ENCODE measurements around the gene FHAD1. TPM values are rescaled to one million over a fixed set of nuclear protein-coding genes. Genes with fewer than 3 reads are reported as not detected.
"Not testable (repeated sequence)": the region's sequence is repeated elsewhere in the genome, so short reads cannot be mapped to it uniquely, and the experiment has no call there.

FHAD1 gene
- total and polyA plus RNA-seq, 2 donors (not counting 1 experiment from before 2014, with no cell fraction given), result not detected

DNA sequence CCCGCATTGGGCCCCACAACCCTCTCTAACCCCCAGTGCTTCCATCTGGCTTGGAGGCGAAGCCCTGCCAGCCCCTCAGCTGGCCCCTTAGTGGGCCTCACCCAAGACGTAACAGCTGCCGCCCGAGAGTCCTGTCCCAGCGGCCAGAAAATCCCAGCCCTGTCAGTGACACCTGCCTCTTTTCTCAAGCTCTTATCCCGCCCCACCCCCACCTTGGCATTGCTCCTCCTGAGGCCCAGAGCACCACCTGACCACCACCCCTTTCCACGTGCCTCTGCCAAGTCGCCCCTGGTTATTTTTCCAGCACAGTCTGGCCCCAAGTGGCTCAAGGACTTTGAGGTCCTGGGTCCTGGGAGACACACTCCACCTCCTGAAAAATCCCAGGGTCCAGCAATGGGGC lies 185.3 kb downstream of the FHAD1 start:
- Histone ChIP-seq H3K27me3 (replicated peaks in 1 of 4; ENCODE audit: control extremely low read depth in 1 of 4, control insufficient read depth in 3 of 4, insufficient read depth in 4 of 4, low read length in 3 of 4) (no peaks in the 10 kb centered on the region), H3K9me3 (ENCODE audit: control extremely low read depth in 1 of 3, control insufficient read depth in 2 of 3, insufficient read depth in 1 of 3, low read length in 2 of 3) (no peaks in the 10 kb centered on the region), H3K4me2 (replicated peaks; ENCODE audit: low read depth, low read length, poor library complexity, severe bottlenecking) (no peak overlapping the region), H3K4me1 (ENCODE audit: control insufficient read depth in 2 of 2, insufficient read depth in 2 of 2, low read length in 2 of 2) (no peaks in the 10 kb centered on the region), H3K9ac (ENCODE audit: low read length) (no peak overlapping the region), H3K36me3 (replicated peaks in 1 of 2; ENCODE audit: control extremely low read depth in 1 of 2, control insufficient read depth in 1 of 2, extremely low read depth in 1 of 2, insufficient read depth in 2 of 2, low read length in 1 of 2) (peaks cover 0 to 4% of the 10 kb centered on the region in 2 experiments), H2AFZ (ENCODE audit: insufficient read depth, low read depth, low read length, poor library complexity, severe bottlenecking) (no peak overlapping the region), H4K20me1 (ENCODE audit: control insufficient read depth, insufficient read depth, low read length, poor library complexity, severe bottlenecking) (peaks cover 7% of the 10 kb centered on the region), H3K79me2 (ENCODE audit: control insufficient read depth, insufficient read depth, low read length) (no peaks in the 10 kb centered on the region), H3K4me3 (ENCODE audit: control extremely low read depth in 1 of 5, extremely low read depth in 1 of 5, insufficient read depth in 1 of 5, low read depth in 2 of 5, low read length in 4 of 5) (no peak overlapping the region), H3K27ac (ENCODE audit: low read length in 2 of 2) (no peak overlapping the region)
- ATAC-seq (ENCODE audit: low read depth) (no peak), DNase-seq (no peak)
- intact Hi-C loops (cut with micrococcal nuclease), result loop anchor here (5.0 kb wide), 1 partner anchor 50 kb away; no protein-coding TSS in a partner anchor
- ChIA-PET CTCF (interaction anchor here (0.9 to 9.6 kb wide), 16 partner anchors 12 to 304 kb away, joined by 3 to 292 read pairs (median 5); no protein-coding TSS in a partner anchor), POLR2A (no interaction called here)
- TF ChIP-seq, protein P1, sequence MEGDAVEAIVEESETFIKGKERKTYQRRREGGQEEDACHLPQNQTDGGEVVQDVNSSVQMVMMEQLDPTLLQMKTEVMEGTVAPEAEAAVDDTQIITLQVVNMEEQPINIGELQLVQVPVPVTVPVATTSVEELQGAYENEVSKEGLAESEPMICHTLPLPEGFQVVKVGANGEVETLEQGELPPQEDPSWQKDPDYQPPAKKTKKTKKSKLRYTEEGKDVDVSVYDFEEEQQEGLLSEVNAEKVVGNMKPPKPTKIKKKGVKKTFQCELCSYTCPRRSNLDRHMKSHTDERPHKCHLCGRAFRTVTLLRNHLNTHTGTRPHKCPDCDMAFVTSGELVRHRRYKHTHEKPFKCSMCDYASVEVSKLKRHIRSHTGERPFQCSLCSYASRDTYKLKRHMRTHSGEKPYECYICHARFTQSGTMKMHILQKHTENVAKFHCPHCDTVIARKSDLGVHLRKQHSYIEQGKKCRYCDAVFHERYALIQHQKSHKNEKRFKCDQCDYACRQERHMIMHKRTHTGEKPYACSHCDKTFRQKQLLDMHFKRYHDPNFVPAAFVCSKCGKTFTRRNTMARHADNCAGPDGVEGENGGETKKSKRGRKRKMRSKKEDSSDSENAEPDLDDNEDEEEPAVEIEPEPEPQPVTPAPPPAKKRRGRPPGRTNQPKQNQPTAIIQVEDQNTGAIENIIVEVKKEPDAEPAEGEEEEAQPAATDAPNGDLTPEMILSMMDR (IDR thresholded peaks at IDR 0.05), result no peak
- TF ChIP-seq EZH2 (IDR thresholded peaks at IDR 0.05; ENCODE audit: borderline replicate concordance, insufficient read depth, low read depth, low read length, poor library complexity, severe bottlenecking), result no peak
- no peaks in the 10 kb centered on the region for H3K4me1 Mint-ChIP-seq
- H3K27ac Mint-ChIP-seq, result no peak overlapping the region
- no peaks in the 10 kb centered on the region for H3K27me3 Mint-ChIP-seq
- 94% methylated on average over 8 of the region's 9 CpGs for WGBS (ENCODE audit: insufficient coverage)
- no peaks in the 10 kb centered on the region for H3K9me3 Mint-ChIP-seq (ENCODE audit: insufficient read depth)
- H3K4me3 Mint-ChIP-seq, result no peak overlapping the region

DNA sequence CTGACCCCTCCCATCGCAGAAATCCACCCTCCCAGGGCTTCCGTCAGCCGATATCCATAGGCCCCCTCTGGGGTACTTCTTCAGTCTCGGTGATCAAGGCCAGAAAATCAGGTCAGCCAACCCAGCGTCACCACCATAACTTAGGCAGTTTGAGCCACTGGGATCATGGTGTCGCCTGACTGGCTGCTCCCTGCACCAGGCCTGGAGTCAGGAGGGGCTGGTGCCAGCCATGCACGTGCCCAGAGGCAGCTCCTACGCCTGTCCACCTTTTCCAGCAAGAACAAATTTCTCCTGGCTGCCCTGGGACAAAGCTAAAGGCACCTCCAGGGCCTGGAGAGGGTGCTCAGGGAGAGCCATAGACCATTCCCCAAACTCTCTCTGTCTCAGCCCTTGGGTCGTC lies 186.4 kb downstream of the FHAD1 start:
- ChIA-PET CTCF (interaction anchor here (9.6 kb wide), 1 partner anchor 110 kb away, joined by 292 read pairs; no protein-coding TSS in a partner anchor), POLR2A (no interaction called here)
- Mint-ChIP-seq H3K27ac (no peak overlapping the region), H3K4me1 (no peaks in the 10 kb centered on the region), H3K9me3 (ENCODE audit: insufficient read depth) (no peaks in the 10 kb centered on the region), H3K4me3 (no peak overlapping the region), H3K27me3 (no peaks in the 10 kb centered on the region)
- Histone ChIP-seq H3K4me1 (ENCODE audit: control insufficient read depth in 2 of 2, insufficient read depth in 2 of 2, low read length in 2 of 2) (no peaks in the 10 kb centered on the region), H3K79me2 (ENCODE audit: control insufficient read depth, insufficient read depth, low read length) (no peaks in the 10 kb centered on the region), H3K4me2 (replicated peaks; ENCODE audit: low read depth, low read length, poor library complexity, severe bottlenecking) (no peak overlapping the region), H3K36me3 (replicated peaks in 1 of 2; ENCODE audit: control extremely low read depth in 1 of 2, control insufficient read depth in 1 of 2, extremely low read depth in 1 of 2, insufficient read depth in 2 of 2, low read length in 1 of 2) (peaks cover 0 to 2% of the 10 kb centered on the region in 2 experiments), H4K20me1 (ENCODE audit: control insufficient read depth, insufficient read depth, low read length, poor library complexity, severe bottlenecking) (peaks cover 7% of the 10 kb centered on the region), H3K9me3 (ENCODE audit: control extremely low read depth in 1 of 3, control insufficient read depth in 2 of 3, insufficient read depth in 1 of 3, low read length in 2 of 3) (no peaks in the 10 kb centered on the region), H3K9ac (ENCODE audit: low read length) (no peak overlapping the region), H3K27me3 (replicated peaks in 1 of 4; ENCODE audit: control extremely low read depth in 1 of 4, control insufficient read depth in 3 of 4, insufficient read depth in 4 of 4, low read length in 3 of 4) (no peaks in the 10 kb centered on the region), H3K4me3 (ENCODE audit: control extremely low read depth in 1 of 5, extremely low read depth in 1 of 5, insufficient read depth in 1 of 5, low read depth in 2 of 5, low read length in 4 of 5) (no peak overlapping the region), H3K27ac (ENCODE audit: low read length in 2 of 2) (no peak overlapping the region), H2AFZ (ENCODE audit: insufficient read depth, low read depth, low read length, poor library complexity, severe bottlenecking) (no peak overlapping the region)
- ATAC-seq (ENCODE audit: low read depth) (no peak), DNase-seq (no peak)
- no peak for TF ChIP-seq EZH2 (IDR thresholded peaks at IDR 0.05; ENCODE audit: borderline replicate concordance, insufficient read depth, low read depth, low read length, poor library complexity, severe bottlenecking)
- TF ChIP-seq, protein P1 (IDR thresholded peaks at IDR 0.05), result no peak
- WGBS (ENCODE audit: insufficient coverage), result 98% methylated on average over 8 of the region's 9 CpGs
- intact Hi-C loops (cut with micrococcal nuclease), result loop anchor here (5.0 kb wide), 1 partner anchor 51 kb away; no protein-coding TSS in a partner anchor

DNA sequence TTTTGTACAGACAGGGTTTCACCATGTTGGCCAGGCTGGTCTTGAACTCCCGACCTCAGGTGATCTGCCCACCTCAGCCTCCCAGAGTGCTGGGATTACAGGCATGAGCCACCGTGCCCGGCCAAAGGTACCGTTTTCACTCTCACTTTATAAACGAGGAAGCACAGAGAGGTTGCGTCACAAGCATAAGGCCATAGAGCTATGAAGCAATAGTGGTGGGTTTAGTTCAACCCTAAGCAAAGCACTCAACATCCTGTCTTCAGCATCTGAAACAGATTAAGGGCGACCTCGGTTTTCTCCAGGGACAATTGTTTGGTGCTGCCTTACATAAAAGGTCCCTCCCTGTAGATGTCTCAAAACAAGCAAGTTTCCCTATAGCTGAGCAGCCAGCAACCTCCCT lies 187.7 kb downstream of the FHAD1 start:
- H3K9ac ChIP-seq (ENCODE audit: low read length); H3K4me1 Mint-ChIP-seq; H3K9me3 ChIP-seq (ENCODE audit: control extremely low read depth in 1 of 3, control insufficient read depth in 2 of 3, insufficient read depth in 1 of 3, low read length in 2 of 3); H3K36me3 ChIP-seq (replicated peaks in 1 of 2; ENCODE audit: control extremely low read depth in 1 of 2, control insufficient read depth in 1 of 2, extremely low read depth in 1 of 2, insufficient read depth in 2 of 2, low read length in 1 of 2); H3K27ac ChIP-seq (ENCODE audit: low read length in 2 of 2); H3K9me3 Mint-ChIP-seq (ENCODE audit: insufficient read depth); H3K27ac Mint-ChIP-seq; POLR2A ChIA-PET; H4K20me1 ChIP-seq (ENCODE audit: control insufficient read depth, insufficient read depth, low read length, poor library complexity, severe bottlenecking); H2AFZ ChIP-seq (ENCODE audit: insufficient read depth, low read depth, low read length, poor library complexity, severe bottlenecking); H3K4me3 Mint-ChIP-seq; H3K79me2 ChIP-seq (ENCODE audit: control insufficient read depth, insufficient read depth, low read length); DNase-seq; H3K27me3 ChIP-seq (replicated peaks in 1 of 4; ENCODE audit: control extremely low read depth in 1 of 4, control insufficient read depth in 3 of 4, insufficient read depth in 4 of 4, low read length in 3 of 4); H3K4me1 ChIP-seq (ENCODE audit: control insufficient read depth in 2 of 2, insufficient read depth in 2 of 2, low read length in 2 of 2); H3K4me2 ChIP-seq (replicated peaks; ENCODE audit: low read depth, low read length, poor library complexity, severe bottlenecking); H3K4me3 ChIP-seq (ENCODE audit: control extremely low read depth in 1 of 5, extremely low read depth in 1 of 5, insufficient read depth in 1 of 5, low read depth in 2 of 5, low read length in 4 of 5); ATAC-seq (ENCODE audit: low read depth); H3K27me3 Mint-ChIP-seq: not testable (repeated sequence)
- WGBS (ENCODE audit: insufficient coverage), result 88% methylated on average over 1 of the region's 8 CpGs
- CTCF ChIA-PET, result interaction anchor here (0.6 to 9.6 kb wide), 3 partner anchors 17 to 306 kb away, joined by 3 to 292 read pairs (median 5); no protein-coding TSS in a partner anchor
- intact Hi-C loops (cut with micrococcal nuclease), result loop anchor here (5.0 kb wide), 1 partner anchor 52 kb away; no protein-coding TSS in a partner anchor
